A549 (cell line): ENCODE data around the gene ATXN10.

Experiments used
- EHMT2 ChIP-seq: fragments of 200-600 bp; sonication (generic); IDR thresholded peaks from 2 replicates; pipeline ENCODE4 v1.6.1; 2016; ENCODE audit warnings: antibody characterized with exemption, low read depth, mild to moderate bottlenecking, moderate library complexity
- NPAS2 ChIP-seq: fragments of 250-450 bp; sonication (Bioruptor Pico); IDR thresholded peaks from 2 replicates; pipeline ENCODE4 v1.8.0; 2022; ENCODE audit warnings: mild to moderate bottlenecking, moderate library complexity, borderline replicate concordance
- POLR2AphosphoS2 ChIP-seq: conservative IDR thresholded peaks from 2 replicates; pipeline ENCODE4 v1.6.1; 2012; ENCODE audit warnings: low read length, improper control_type of control experiment, inconsistent platforms
- RAD21 ChIP-seq, 2 experiments: fragments of >200 bp in 1 of 2; sonication (Bioruptor Twin) in 1 of 2; formaldehyde crosslinking in 1 of 2; IDR thresholded peaks in 1 of 2; conservative IDR thresholded peaks in 1 of 2; 2 replicates in 1 of 2; 3 replicates in 1 of 2; pipeline ENCODE4 v1.6.1; 2012 to 2018; ENCODE audit warnings: inconsistent platforms in 1 of 2
- TF ChIP-seq, protein P1 (sequence below): fragments of >200 bp; sonication (Bioruptor Twin); formaldehyde crosslinking; IDR thresholded peaks from 3 replicates; pipeline ENCODE4 v1.5.1; 2016
- TF ChIP-seq, protein P2 (sequence below): IDR thresholded peaks from 2 replicates; pipeline ENCODE4 v1.6.1; 2012

DNA sequence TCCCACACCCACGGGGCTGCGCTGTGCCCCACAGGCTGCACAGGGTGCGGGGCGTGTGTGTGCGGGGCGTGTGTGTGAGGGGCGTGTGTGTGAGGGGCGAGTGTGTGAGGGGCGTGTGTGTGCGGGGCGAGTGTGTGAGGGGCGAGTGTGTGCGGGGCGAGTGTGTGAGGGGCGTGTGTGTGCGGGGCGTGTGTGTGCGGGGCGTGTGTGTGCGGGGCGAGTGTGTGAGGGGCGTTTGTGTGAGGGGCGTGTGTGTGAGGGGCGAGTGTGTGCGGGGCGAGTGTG lies 218.7 kb downstream of the ATXN10 start:
- TF ChIP-seq, protein P1, sequence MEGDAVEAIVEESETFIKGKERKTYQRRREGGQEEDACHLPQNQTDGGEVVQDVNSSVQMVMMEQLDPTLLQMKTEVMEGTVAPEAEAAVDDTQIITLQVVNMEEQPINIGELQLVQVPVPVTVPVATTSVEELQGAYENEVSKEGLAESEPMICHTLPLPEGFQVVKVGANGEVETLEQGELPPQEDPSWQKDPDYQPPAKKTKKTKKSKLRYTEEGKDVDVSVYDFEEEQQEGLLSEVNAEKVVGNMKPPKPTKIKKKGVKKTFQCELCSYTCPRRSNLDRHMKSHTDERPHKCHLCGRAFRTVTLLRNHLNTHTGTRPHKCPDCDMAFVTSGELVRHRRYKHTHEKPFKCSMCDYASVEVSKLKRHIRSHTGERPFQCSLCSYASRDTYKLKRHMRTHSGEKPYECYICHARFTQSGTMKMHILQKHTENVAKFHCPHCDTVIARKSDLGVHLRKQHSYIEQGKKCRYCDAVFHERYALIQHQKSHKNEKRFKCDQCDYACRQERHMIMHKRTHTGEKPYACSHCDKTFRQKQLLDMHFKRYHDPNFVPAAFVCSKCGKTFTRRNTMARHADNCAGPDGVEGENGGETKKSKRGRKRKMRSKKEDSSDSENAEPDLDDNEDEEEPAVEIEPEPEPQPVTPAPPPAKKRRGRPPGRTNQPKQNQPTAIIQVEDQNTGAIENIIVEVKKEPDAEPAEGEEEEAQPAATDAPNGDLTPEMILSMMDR: no peak
- TF ChIP-seq POLR2AphosphoS2 (no peak), RAD21 (conservative IDR thresholded peaks at IDR 0.05 in 1 of 2, IDR thresholded peaks at IDR 0.05 in 1 of 2) (no peak), NPAS2 (CRISPR knock-in tag) (no peak), EHMT2 (no peak)
- TF ChIP-seq, protein P2, sequence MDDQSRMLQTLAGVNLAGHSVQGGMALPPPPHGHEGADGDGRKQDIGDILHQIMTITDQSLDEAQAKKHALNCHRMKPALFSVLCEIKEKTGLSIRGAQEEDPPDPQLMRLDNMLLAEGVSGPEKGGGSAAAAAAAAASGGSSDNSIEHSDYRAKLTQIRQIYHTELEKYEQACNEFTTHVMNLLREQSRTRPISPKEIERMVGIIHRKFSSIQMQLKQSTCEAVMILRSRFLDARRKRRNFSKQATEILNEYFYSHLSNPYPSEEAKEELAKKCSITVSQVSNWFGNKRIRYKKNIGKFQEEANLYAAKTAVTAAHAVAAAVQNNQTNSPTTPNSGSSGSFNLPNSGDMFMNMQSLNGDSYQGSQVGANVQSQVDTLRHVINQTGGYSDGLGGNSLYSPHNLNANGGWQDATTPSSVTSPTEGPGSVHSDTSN: no peak
